Choroid plexus epithelial cell (primary cell): ENCODE data around the gene C4BPA.

Experiments used
- DNase-seq: peaks from one replicate; pipeline ENCODE4 v3.0.0-alpha.2; 2010; ENCODE audit warnings: low read depth
- H3K4me3 ChIP-seq: 2 replicates; pipeline ENCODE4 v1.5.1; 2011; ENCODE audit warnings: low read depth, mild to moderate bottlenecking, control low read depth, low read length, moderate library complexity
- TF ChIP-seq, protein P1 (sequence below): conservative IDR thresholded peaks from 2 replicates; pipeline ENCODE4 v1.5.1; 2011; ENCODE audit warnings: low read depth, mild to moderate bottlenecking, control low read depth, inconsistent platforms, low read length, moderate library complexity

C4BPA gene

DNA sequence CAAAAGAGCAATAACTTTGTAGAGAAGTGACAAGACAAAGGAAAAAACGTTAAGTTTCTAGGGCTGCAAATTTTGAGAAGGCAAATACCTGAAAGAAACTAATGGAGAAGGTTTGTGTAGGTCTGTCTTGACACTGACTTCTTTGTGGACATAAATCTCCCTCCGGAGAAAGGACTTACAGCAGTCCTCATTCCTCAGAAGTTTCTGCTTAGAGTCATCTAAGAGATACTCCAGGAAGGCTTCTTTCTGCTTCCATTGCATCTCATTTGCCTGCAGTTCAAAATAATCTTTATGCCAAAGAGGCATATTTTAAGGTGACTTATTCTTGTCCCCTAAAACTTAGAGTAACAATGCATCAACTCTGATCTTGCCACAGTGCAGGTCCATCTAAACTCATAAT, 19.8 kb upstream of the C4BPA start:
- H3K4me3 ChIP-seq, result no peak overlapping the region
- TF ChIP-seq, protein P1, sequence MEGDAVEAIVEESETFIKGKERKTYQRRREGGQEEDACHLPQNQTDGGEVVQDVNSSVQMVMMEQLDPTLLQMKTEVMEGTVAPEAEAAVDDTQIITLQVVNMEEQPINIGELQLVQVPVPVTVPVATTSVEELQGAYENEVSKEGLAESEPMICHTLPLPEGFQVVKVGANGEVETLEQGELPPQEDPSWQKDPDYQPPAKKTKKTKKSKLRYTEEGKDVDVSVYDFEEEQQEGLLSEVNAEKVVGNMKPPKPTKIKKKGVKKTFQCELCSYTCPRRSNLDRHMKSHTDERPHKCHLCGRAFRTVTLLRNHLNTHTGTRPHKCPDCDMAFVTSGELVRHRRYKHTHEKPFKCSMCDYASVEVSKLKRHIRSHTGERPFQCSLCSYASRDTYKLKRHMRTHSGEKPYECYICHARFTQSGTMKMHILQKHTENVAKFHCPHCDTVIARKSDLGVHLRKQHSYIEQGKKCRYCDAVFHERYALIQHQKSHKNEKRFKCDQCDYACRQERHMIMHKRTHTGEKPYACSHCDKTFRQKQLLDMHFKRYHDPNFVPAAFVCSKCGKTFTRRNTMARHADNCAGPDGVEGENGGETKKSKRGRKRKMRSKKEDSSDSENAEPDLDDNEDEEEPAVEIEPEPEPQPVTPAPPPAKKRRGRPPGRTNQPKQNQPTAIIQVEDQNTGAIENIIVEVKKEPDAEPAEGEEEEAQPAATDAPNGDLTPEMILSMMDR, result no peak
- no peak for DNase-seq

DNA sequence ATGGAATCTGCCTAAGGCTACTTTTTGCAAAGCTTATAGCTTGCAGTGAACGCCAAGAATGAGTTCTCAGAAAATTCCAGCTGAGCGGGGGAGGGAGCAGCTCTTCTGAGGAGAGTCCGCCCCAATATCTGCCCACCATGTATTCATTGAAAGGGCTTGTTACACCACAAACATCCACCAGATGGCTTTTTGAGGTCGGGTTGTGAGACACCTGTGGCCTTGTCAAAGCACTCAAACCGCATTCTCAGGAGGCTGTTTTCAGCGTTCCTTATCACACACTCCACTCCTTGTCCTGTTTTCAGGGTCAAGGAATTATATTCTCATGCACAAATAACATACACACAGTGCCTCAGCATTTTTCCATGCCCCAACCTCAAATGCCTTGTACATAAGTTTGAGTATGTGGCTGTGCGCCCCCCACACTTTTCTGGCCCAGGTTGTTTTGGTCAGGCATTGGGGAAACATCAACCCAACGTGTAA, 19.3 kb upstream of the C4BPA start:
- DNase-seq, result peak; percentile 80
- no peak overlapping the region for H3K4me3 ChIP-seq
- TF ChIP-seq, protein P1, result peak; percentile 70

DNA sequence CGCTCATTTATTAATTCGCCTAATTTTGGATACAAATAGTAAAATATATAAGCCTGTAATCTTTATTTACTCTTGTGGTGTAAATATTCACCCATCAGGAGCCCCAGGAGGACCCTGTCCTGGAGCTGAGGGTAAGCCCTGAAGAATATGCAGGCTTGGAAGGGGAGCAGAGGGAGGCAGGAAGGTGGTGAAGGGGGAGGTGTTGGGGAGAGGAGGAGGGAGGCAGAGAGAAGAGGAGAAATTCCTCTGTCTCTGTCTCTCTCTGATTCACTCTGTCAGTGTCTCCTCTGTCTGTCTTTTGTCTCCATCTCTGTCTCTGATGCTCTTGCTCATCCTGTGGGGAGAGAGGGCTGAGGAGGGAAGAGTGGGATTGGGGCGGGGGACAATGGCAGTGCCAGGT, 18.1 kb upstream of the C4BPA start:
- no peak overlapping the region for H3K4me3 ChIP-seq
- DNase-seq, result no peak
- TF ChIP-seq, protein P1, result no peak

DNA sequence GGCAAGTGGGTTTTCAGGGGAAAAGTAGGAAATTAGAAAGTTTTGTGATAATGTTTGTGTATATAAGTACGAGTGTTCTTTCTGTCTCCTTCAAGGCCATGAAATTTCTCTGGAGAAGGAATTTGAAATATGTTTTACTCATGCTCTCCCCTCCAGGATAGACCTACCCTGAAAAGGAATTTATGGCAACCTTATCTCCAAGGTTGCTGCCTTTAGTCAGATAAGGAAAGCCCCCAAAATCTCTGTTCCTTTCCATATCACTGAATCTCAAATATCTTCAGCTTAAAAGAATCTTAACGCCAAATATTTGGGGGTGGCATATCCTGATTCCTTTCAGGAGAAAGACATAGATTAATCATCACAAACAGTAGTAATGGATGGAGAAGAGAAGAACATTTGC, 15.9 kb upstream of the C4BPA start:
- TF ChIP-seq, protein P1, result no peak
- DNase-seq, result peak; percentile 15
- H3K4me3 ChIP-seq, result no peak overlapping the region

DNA sequence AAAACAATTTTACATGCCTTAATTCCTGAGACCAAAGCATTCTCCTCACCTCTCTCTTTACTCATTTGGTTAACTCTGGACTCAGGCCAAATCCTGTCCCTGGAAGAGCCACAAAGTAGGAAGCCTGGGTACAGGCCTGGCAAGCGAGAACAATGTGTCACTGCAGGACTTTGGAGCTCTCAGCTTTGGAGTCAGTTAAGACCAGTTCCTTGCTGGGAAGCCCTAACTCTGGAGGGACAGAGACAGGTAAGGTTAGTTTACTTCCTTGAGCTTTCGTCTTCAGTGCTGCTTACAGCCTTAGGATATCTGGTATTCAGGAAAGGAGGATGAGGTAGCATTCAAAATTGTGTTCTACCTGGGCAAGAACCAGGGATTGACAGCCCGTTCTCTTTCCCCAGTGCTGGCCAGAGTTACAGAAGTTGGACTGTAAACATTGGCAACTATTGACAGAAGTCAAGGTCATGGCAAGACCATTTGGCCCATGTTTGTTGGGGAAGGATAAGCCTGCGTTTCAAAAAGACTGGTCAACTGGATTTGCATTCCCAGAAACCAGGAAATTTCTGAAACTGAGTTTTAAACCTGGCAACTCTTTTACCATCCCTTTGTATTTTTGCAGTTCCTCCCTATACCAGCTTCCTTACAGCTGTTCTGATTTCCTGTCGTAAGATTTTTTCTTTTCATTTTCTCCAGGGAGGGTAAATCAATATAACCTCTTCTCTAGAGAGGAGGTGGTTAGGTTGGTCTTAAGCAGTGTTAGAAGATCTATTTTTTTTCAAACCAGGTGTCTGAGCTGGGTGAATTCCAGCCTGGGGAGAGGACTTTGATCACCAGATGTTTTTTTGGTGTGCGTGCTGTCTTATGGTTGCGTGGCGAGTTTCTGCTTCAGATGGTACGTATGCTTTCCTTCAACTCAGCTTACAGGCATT, 15.1 kb upstream of the C4BPA start, which contains the start of gene C4BPB:
Gene C4BPB, plus strand, starts transcription at position 160 of the 926 bp plus-strand sequence. Its CDS starts 672 bp downstream, at position 832.
- DNase-seq, result no peak
- TF ChIP-seq, protein P1, result no peak
- no peak within 1 kb of the TSS for H3K4me3 ChIP-seq

DNA sequence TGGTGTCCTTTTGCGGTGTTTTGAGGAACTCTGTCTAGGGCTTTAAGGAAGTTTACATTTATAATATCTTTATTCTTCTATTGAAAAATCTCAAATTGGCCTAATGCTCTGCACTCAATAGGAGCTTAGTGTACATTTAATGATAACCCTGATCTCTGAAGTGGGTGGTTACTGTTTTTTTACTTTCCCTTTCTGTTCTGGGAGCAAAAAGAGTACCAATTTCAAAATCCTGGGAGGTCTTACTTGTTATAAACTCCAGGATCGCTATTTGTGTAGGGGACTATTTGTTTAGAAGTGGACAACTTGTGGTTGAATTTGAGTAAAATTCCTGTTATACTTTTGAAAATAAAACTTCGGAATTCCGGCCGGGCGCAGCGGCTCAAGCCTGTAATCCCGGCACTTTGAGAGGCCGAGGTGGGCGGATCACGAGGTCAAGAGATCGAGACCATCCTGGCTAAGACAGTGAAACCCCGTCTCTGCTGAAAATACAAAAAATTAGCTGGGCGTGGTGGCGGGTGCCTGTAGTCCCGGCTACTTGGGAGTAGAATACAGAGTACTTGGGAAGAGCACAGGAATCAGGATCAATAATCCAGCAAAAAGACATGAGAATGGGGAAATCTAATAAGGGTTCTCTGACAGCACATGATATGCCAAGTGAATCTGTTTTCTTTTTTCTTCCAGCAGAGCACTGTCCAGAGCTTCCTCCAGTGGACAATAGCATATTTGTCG, 14.2 kb upstream of the C4BPA start:
- TF ChIP-seq, protein P1, result no peak
- DNase-seq, result no peak
- no peak overlapping the region for H3K4me3 ChIP-seq
